Common myeloid progenitor, CD34-positive (primary cell): Measurements from ENCODE around the gene HLX.

Experiments
- CTCF ChIA-PET: fragments of 350-600 bp; sonication (Branson Sonifier 250); formaldehyde crosslinking; loops from one replicate; lab custom pipeline; 2021; ENCODE audit warnings: antibody characterized with exemption; lab: Charles Lee
- POLR2A ChIA-PET: fragments of 350-600 bp; sonication (Branson Sonifier 250); formaldehyde crosslinking; loops from one replicate; lab custom pipeline; 2021; ENCODE audit warnings: antibody characterized with exemption; lab: Charles Lee
- DNase-seq, 3 donors: peaks; one replicate each; pipeline versions ENCODE4 v3.0.0 to v3.0.0-alpha.2; 2013
- H3K27ac ChIP-seq, 2 experiments: 1 replicate in 1 of 2; 2 replicates in 1 of 2; pipeline ENCODE4 v1.7.0; 2013; ENCODE audit warnings: inconsistent platforms in 2 of 2, low read length in 2 of 2, mild to moderate bottlenecking in 2 of 2, low read depth in 1 of 2, moderate library complexity in 1 of 2; ENCODE audit not compliant: severe bottlenecking in 2 of 2, insufficient read depth in 1 of 2, poor library complexity in 1 of 2
- H3K27me3 ChIP-seq, 5 experiments: replicated peaks in 2 of 5; 1 replicate in 3 of 5; 2 replicates in 2 of 5; pipeline versions ENCODE4 v1.6.1 to v1.7.0; 2013; ENCODE audit warnings: low read length in 4 of 5, mild to moderate bottlenecking in 2 of 5, moderate library complexity in 2 of 5, inconsistent platforms in 1 of 5; ENCODE audit not compliant: insufficient read depth in 5 of 5, control insufficient read depth in 4 of 5
- H3K36me3 ChIP-seq, 4 experiments: 1 replicate in 2 of 4; 2 replicates in 2 of 4; pipeline versions ENCODE4 v1.6.1 to v1.7.0; 2013; ENCODE audit warnings: low read length in 3 of 4, control low read depth in 1 of 4, mild to moderate bottlenecking in 1 of 4; ENCODE audit not compliant: control insufficient read depth in 4 of 4, insufficient read depth in 4 of 4
- H3K4me1 ChIP-seq, 4 experiments: 1 replicate in 3 of 4; 2 replicates in 1 of 4; pipeline versions ENCODE4 v1.6.1 to v1.7.1; 2013; ENCODE audit warnings: low read length in 3 of 4, mild to moderate bottlenecking in 3 of 4, control low read depth in 1 of 4, inconsistent platforms in 1 of 4, moderate library complexity in 1 of 4; ENCODE audit not compliant: control insufficient read depth in 4 of 4, insufficient read depth in 4 of 4; ENCODE audit errors: control extremely low read depth in 1 of 4
- H3K4me3 ChIP-seq, 7 experiments: 1 replicate in 4 of 7; 2 replicates in 3 of 7; pipeline versions ENCODE4 v1.5.1 to v1.7.0; 2013; ENCODE audit warnings: mild to moderate bottlenecking in 7 of 7, low read length in 6 of 7, moderate library complexity in 6 of 7, inconsistent platforms in 2 of 7, low read depth in 2 of 7, control low read depth in 1 of 7; ENCODE audit not compliant: insufficient read depth in 4 of 7, control insufficient read depth in 1 of 7; ENCODE audit errors: extremely low read depth in 1 of 7
- H3K9me3 ChIP-seq, 5 experiments: 1 replicate in 4 of 5; 2 replicates in 1 of 5; pipeline versions ENCODE4 v1.6.1 to v1.7.1; 2013; ENCODE audit warnings: low read length in 4 of 5, mild to moderate bottlenecking in 2 of 5, inconsistent platforms in 1 of 5, low read depth in 1 of 5, moderate library complexity in 1 of 5; ENCODE audit not compliant: control insufficient read depth in 4 of 5, insufficient read depth in 2 of 5; ENCODE audit errors: control extremely low read depth in 1 of 5
- WGBS: methylation state at CpG from one replicate; pipeline ENCODE4 v1.1.5; 2013; ENCODE audit not compliant: insufficient coverage; 5-methylcytosine and 5-hydroxymethylcytosine counted together

The HLX gene

DNA sequence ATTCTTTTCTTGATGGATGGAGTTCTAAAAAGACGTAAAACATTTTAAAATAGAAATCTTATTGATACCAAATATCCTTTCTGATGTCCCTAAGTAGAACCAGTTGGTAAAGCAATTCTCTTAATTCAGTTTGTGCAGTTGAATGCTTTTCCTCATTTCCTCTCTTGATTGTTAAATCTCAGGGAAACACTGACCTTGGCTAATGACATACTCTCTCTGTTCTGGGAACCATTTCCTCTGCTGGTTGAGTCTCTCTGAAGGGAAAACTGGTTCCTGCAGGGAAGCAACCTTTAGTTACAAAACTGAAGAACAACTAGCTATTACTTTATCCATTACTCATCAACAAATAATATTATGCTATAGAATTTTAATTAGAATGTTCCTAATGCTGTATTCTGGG, 36.7 kb downstream of the HLX start:
- Histone ChIP-seq H3K27ac (no peak overlapping the region), H3K27me3 (peaks cover 0 to 4% (median 0%) of the 10 kb centered on the region in 5 experiments), H3K4me3 (no peak overlapping the region), H3K36me3 (no peaks in the 10 kb centered on the region), H3K4me1 (peaks cover 6 to 35% (median 21%) of the 10 kb centered on the region in 4 experiments), H3K9me3 (no peaks in the 10 kb centered on the region)
- ChIA-PET CTCF (interaction anchor here (0.6 to 1.7 kb wide), 6 partner anchors 9 to 1539 kb away, joined by 3 to 5 read pairs (median 4); no protein-coding TSS in a partner anchor), POLR2A (no interaction called here)
- WGBS = no CpG with 5 or more reads among the region's 1 CpG
- DNase-seq = no peak

DNA sequence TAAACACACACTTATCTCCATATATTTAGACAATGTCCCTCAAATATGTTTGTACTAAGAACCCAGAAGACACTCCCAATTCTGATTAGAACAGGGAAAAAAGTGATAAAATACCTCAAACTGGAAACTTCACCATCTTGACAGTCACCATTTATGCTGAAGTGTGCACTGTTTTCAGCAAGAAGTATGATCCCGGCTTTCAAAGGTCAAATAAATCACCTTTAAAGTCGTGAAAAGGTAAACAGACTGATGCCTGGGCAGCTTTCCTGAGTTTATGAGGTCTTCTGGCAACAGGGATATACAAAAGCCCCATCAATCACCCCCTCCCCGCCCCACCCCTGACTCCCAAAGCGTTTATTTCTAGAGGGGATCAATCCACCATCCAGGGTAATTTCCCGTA, 37.9 kb downstream of the HLX start:
- H3K27me3 ChIP-seq = peaks cover 0 to 2% (median 0%) of the 10 kb centered on the region in 5 experiments
- 100% methylated on average over 2 of the region's 5 CpGs for WGBS
- no peak overlapping the region for H3K4me3 ChIP-seq
- no peaks in the 10 kb centered on the region for H3K36me3 ChIP-seq
- H3K27ac ChIP-seq = no peak overlapping the region
- peaks cover 8 to 42% (median 28%) of the 10 kb centered on the region in 4 experiments for H3K4me1 ChIP-seq
- ChIA-PET POLR2A (no interaction called here), CTCF (interaction anchor here (1.3 to 1.7 kb wide), 3 partner anchors 8 to 42 kb away, joined by 4 to 5 read pairs (median 5); no protein-coding TSS in a partner anchor)
- DNase-seq = no peak
- no peaks in the 10 kb centered on the region for H3K9me3 ChIP-seq

DNA sequence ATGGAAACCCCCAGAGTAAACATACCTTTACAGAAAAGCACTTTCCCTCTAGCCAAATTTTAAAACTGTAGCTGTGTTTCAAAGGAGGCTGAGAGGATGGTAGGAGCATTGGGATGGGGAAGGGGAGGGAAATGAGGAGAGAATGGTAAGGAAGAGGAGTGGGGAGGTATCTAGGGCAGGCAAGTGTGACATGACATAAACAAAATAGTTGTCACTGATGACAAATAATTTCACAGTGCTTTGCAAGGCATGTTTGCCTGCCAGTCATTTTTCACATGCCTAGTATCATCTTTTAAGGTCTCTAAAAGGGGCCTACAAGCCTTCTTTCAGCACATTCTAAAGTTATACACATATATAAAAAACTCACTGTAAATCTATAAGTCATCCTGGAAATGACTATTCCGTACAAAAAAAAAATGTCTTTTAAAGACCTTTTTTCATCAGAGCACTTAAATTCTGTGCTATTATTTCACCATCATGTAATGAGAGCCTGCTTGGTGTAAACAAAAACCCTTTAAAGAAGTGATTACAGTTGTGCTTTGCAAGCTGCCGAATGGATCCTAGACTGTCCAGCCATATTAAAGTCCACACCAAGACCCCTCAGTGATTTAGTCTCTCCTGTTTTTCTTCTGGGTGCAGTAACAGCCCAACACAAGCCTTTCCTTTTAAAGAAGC, 38.4 kb downstream of the HLX start:
- peaks cover 0 to 2% (median 0%) of the 10 kb centered on the region in 5 experiments for H3K27me3 ChIP-seq
- no peaks in the 10 kb centered on the region for H3K9me3 ChIP-seq
- 92% methylated on average over 2 of the region's 2 CpGs for WGBS
- ChIA-PET CTCF (interaction anchor here (1.3 to 1.7 kb wide), 2 partner anchors 9 to 43 kb away, joined by 4 to 5 read pairs; no protein-coding TSS in a partner anchor), POLR2A (no interaction called here)
- H3K4me1 ChIP-seq = peaks cover 8 to 48% (median 33%) of the 10 kb centered on the region in 4 experiments
- H3K4me3 ChIP-seq = no peak overlapping the region
- no peaks in the 10 kb centered on the region for H3K36me3 ChIP-seq
- no peak overlapping the region for H3K27ac ChIP-seq
- no peak for DNase-seq

DNA sequence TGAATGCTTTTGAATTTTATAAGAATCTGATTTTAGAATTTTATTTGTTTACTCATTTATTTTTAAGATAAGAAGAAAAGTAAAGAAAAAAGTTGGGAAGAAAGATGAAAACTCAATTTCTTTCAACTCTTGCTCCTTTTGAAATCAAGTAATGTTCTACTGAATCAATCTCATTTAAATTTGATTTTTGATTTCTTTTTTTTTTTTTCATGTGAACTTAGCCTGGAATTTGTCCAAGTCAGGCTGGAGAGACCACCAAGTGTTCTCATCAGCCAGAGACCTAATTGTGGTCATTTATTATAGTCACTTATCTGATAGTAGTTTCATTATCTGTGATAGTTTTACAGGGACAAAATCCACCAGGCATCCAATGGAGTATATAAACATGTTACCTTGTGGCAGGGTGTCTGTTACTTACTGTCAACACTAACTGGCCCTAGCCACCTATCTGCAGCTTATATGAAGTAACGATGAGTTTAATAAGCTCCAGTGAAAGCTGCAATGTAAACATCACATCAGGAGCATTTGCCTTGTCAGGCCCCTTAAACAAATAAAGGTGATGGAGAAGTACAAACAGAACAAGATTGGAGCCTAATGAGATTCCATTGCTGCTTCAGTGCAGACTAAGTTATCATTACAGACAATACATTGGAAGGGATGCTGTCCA, 39.2 kb downstream of the HLX start:
- Histone ChIP-seq H3K4me1 (peaks cover 8 to 55% (median 38%) of the 10 kb centered on the region in 4 experiments), H3K4me3 (no peak overlapping the region), H3K27ac (no peak overlapping the region), H3K27me3 (peaks cover 0 to 2% (median 0%) of the 10 kb centered on the region in 5 experiments), H3K36me3 (no peaks in the 10 kb centered on the region), H3K9me3 (no peaks in the 10 kb centered on the region)
- 100% methylated on average over 1 of the region's 1 CpG for WGBS
- no peak for DNase-seq
- CTCF ChIA-PET = interaction anchor here (0.9 kb wide), 1 partner anchor 14 kb away, joined by 3 read pairs; no protein-coding TSS in a partner anchor
- POLR2A ChIA-PET = no interaction called here

- no peaks in the 10 kb centered on the region for H3K9me3 ChIP-seq
- no peaks in the 10 kb centered on the region for H3K36me3 ChIP-seq
- peaks cover 0 to 1% (median 0%) of the 10 kb centered on the region in 5 experiments for H3K27me3 ChIP-seq
- H3K4me1 ChIP-seq = peaks cover 2 to 32% (median 20%) of the 10 kb centered on the region in 4 experiments
- WGBS = 100% methylated on average over 1 of the region's 2 CpGs
- no peak for DNase-seq
- ChIA-PET CTCF (interaction anchor here (1.6 to 2.5 kb wide), 3 partner anchors 12 to 172 kb away, joined by 3 to 13 read pairs (median 6); no protein-coding TSS in a partner anchor), POLR2A (interaction anchor here (0.6 kb wide), 1 partner anchor 817 kb away, joined by 3 read pairs; no protein-coding TSS in a partner anchor)
- H3K27ac ChIP-seq = no peak overlapping the region
- no peak overlapping the region for H3K4me3 ChIP-seq
Measured at GRCh38 chr1:220920967-220921366, 41.7 kb downstream of the HLX start.

- Histone ChIP-seq H3K36me3 (no peaks in the 10 kb centered on the region), H3K27ac (no peak overlapping the region), H3K4me1 (peaks cover 2 to 37% (median 22%) of the 10 kb centered on the region in 4 experiments), H3K27me3 (no peaks in the 10 kb centered on the region), H3K4me3 (no peak overlapping the region), H3K9me3 (no peaks in the 10 kb centered on the region)
- DNase-seq = peak in 2 of 3 donors; percentile 14 to 27
- CTCF ChIA-PET = interaction anchor here (1.2 to 2.5 kb wide), 4 partner anchors 12 to 171 kb away, joined by 3 to 13 read pairs (median 4); no protein-coding TSS in a partner anchor
- POLR2A ChIA-PET = interaction anchor here (0.6 kb wide), 1 partner anchor 817 kb away, joined by 3 read pairs; no protein-coding TSS in a partner anchor
- WGBS = 100% methylated on average over 2 of the region's 2 CpGs
Measured at GRCh38 chr1:220921498-220921897, 42.3 kb downstream of the HLX start.
